Hypothalamus (tissue), 51 donors: ENCODE results near the gene HOXC13.

Experiments used
- DNase-seq, 51 donors: peaks; one replicate each; lab custom pipeline; 2025; lab: John Stamatoyannopoulos, UW

HOXC13 gene

GRCh38 chr12:53968214-53969127 lies 29.8 kb downstream of the HOXC13 start:
- no peak for DNase-seq

GRCh38 chr12:53969588-53970259 lies 31.1 kb downstream of the HOXC13 start:
- DNase-seq = no peak

- DNase-seq = no peak
Observed at GRCh38 chr12:53970451-53970850, 31.8 kb downstream of the HOXC13 start.

GRCh38 chr12:53971129-53971528 lies 32.5 kb downstream of the HOXC13 start:
- no peak for DNase-seq

GRCh38 chr12:53971686-53972085 lies 33.1 kb downstream of the HOXC13 start:
- no peak for DNase-seq

- DNase-seq = no peak
Observed at GRCh38 chr12:53972152-53972702, 33.6 kb downstream of the HOXC13 start.

- DNase-seq = no peak
Observed at GRCh38 chr12:53972722-53973235, 34.1 kb downstream of the HOXC13 start, which contains the start of gene HOXC11. HOXC11 (plus strand) TSS chr12:53973126; CDS start chr12:53973242, 116 bp downstream.

GRCh38 chr12:53973236-53974042 lies 34.8 kb downstream of the HOXC13 start:
- no peak for DNase-seq

GRCh38 chr12:53974084-53975063 lies 35.7 kb downstream of the HOXC13 start, which contains the start of gene HOTAIR:
HOTAIR (minus strand) TSS chr12:53974954.
- no peak for DNase-seq

GRCh38 chr12:53975064-53975471 lies 36.4 kb downstream of the HOXC13 start:
- no peak for DNase-seq

GRCh38 chr12:53975479-53976152 lies 37.0 kb downstream of the HOXC13 start:
- no peak for DNase-seq

GRCh38 chr12:53976172-53976822 lies 37.7 kb downstream of the HOXC13 start:
- no peak for DNase-seq

GRCh38 chr12:53976823-53977595 lies 38.4 kb downstream of the HOXC13 start:
- no peak for DNase-seq

- no peak for DNase-seq
Observed at GRCh38 chr12:53977596-53978445, 39.2 kb downstream of the HOXC13 start.

- DNase-seq = no peak
Observed at GRCh38 chr12:53978477-53979356, 40.1 kb downstream of the HOXC13 start.
